HG02588 (cell line): ENCODE results near the gene CCNY.

Source experiments
- ATAC-seq: cut with Tn5 transposase; IDR thresholded peaks from one replicate; pipeline ENCODE4 v1.9.1; 2021; ENCODE audit warnings: mild to moderate bottlenecking, moderate library complexity; ENCODE audit not compliant: unreplicated experiment

Gene CCNY

GRCh38 chr10:35448687-35449662 lies 112.7 kb downstream of the CCNY start:
- ATAC-seq = no peak

- ATAC-seq = no peak
Observed at GRCh38 chr10:35449944-35450343, 113.6 kb downstream of the CCNY start.

DNA sequence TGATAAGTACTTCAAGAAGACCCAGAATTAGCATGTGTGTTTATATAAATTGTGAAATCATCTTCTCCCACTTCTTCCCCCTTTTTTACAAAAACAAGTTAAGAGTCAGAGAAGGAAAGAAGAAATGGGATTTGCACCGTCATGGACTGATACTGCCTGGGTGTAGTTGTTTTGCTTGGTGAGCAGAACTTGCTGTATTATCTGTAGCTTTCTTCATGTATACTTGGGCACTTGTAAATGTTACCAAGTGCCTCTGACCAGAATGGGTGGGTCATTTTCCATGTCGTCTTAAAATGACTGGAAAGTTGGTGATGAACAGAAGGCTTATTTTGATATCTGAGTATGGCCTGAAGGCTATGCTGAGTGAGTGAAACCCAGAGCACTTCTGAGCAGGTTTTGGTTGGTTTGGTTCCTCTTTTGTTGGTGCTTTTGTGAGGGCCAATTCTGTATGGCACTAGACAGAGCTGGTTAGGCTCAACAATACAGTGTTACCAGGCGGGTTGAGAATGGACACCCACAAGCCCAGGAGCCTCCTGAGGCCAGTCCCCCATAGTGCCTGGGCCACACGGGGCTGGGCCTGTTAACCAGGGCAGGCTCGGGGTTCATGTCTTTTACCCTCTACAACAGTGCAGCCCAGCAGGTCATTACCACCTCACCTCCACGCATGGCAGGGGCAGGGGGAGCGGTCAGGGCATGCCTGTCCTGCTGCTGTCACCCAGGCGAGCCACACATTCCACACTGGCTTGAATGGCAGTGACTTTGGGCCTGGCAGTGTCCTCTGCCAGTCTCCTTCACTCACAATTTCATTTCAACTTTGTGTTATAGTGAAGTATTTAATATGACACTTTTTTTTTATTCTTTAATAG lies 115.1 kb downstream of the CCNY start:
- peak; percentile 97 for ATAC-seq

GRCh38 chr10:35452171-35452570 lies 115.9 kb downstream of the CCNY start:
- peak; percentile 33 for ATAC-seq

GRCh38 chr10:35452847-35453246 lies 116.5 kb downstream of the CCNY start:
- ATAC-seq = no peak

DNA sequence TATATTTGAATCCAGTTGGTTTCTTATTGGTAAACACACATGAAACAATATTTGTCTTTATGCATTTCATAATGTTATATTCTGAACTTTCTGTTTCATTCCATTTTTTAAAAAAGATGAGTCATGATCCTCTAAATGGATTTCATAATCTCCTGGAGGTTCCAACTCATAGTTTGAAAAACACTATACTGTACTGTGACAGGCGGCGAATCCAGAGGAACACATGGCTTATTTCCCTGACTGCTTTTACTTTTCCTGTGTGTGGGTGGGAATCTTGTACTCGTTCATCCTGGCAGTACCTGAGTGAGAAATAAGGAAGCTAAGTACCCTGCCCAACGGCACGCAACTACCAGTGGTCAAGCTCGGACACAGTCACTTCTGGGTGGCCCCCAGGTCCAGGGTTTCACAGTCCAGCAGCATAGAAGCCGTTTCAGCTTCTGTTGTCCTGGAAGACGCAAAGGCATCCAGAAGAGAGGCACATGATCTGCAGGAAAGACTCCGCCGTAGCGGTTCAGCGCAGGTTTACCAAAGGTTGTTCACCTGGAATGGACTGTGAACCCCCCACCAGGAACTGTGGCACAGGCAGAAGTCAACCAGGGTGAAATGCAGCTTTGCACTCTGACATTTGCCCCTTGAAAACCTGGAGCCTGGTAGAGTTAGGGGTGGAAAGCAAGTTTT lies 117.7 kb downstream of the CCNY start:
- no peak for ATAC-seq

DNA sequence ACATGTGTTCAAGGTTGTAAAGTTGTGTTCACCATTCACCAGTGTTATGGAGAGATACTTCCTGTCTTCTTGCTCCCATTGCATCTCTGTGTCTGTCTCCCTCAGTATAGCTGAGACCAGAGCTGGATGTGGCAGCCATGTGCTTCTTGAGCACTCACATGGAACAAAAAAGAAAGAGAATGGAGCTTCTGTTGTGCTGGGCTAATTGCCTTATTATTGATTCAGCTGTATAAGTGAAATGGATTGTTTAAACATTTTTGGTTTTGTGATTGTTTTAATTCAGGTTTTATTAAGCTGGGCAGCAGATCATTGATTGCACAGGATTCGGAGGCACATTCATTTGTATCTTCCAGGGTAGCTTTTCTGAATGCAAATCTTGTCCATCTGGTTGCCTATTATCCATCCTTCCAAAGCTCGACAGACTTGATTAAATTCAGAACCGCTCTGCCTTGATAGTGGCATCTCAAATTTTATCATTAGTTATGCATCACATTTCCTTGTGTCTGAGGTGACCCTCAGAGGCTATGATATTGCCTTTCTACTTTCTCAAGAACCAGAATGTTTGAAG lies 119.9 kb downstream of the CCNY start:
- no peak for ATAC-seq

- no peak for ATAC-seq
Observed at GRCh38 chr10:35456784-35457183, 120.5 kb downstream of the CCNY start.

DNA sequence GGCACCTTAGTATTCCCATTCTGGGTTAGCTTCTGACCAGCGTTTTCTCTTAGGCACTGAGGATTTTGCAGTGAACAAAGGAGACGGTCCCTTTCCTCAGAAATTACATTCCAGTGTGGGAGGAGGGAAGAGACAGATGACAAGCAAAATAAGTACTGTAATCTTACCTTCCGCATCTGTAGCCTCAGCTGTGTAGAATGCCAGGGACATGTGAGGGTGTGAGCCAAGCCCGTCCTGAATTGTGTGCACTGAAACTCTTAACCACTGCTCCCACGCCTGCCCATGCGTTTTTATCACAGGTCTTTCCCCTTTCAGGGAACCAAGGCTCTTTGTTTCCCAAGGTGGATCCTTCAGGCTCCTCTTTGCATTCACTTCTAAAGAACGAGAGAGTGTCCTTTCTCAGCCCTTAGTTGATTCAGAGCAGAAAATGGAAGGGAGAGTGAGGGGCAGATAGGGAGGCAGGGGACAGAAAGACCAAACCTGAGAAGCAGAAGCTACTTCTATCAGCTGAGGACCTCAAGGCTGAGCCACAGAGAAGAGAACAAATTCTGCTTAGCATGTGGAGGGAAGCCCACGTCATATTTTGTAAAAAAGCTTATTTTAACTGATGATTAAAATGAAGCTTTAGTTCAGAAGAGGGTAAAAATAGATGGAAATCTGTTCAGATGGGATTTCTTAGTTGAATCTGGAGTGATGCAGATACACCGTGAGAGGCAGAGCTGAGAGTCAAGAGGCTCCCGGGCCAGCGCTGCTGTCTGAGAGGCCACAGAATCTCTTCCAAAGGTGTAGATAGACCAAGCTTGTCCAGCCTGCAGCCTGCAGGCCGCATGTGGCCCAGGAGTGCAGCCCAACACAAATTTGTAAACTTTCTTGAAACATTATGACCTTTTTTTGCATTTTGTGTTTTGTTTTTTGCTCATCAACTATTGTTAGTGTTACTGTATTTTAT lies 122.5 kb downstream of the CCNY start:
- no peak for ATAC-seq

GRCh38 chr10:35459449-35459847 lies 123.1 kb downstream of the CCNY start:
- no peak for ATAC-seq

DNA sequence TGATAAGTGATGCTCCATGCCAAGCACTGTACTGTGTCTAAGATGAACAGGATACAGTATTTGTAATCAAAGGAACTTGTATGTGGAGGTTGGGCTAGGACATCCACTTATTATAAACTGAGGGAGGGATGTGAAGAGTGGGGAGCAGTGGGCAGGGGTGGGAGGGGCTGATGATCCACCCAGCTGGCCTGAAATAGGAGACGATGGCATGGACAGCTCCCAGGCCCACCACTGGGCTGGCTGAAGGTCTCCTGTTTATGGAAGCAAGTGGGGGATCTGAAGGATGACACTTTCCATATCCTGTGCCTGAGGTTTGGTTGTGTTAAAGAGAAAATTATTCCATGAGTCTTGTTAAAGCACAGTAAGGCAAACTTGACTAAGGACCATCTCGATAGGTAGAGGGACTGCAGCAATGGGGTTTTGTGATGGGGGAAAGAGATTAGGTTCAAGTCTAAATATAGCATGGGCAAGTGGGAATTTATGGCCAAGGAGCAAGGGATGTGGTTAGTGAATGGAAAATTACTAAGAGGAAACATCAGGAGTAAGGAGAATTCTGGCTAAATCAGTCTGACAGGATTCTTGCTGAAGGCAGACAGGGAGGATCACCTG lies 124.6 kb downstream of the CCNY start:
- ATAC-seq = no peak

GRCh38 chr10:35462491-35462934 lies 126.2 kb downstream of the CCNY start:
- peak; percentile 94 for ATAC-seq

- no peak for ATAC-seq
Observed at GRCh38 chr10:35463105-35463867, 127.0 kb downstream of the CCNY start.

DNA sequence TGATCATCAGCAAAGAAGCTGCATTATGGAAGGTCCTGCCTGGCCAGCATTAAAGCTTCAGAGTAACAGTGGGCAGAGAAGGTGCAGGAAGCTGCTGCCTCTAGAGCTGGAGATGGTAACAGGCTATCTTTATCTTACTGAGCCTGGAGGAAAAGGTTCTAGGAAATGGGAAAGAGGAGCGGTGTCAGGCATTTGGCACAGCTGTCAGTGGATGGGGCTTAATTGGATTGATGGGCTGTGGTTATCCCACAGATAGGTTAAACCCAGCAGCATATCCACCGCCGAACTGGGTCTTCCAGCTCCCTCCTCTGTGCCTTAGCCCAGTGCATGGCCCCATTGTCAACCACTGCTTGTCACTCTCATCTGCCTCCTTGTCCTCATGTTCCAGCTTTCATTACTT lies 127.6 kb downstream of the CCNY start:
- no peak for ATAC-seq

DNA sequence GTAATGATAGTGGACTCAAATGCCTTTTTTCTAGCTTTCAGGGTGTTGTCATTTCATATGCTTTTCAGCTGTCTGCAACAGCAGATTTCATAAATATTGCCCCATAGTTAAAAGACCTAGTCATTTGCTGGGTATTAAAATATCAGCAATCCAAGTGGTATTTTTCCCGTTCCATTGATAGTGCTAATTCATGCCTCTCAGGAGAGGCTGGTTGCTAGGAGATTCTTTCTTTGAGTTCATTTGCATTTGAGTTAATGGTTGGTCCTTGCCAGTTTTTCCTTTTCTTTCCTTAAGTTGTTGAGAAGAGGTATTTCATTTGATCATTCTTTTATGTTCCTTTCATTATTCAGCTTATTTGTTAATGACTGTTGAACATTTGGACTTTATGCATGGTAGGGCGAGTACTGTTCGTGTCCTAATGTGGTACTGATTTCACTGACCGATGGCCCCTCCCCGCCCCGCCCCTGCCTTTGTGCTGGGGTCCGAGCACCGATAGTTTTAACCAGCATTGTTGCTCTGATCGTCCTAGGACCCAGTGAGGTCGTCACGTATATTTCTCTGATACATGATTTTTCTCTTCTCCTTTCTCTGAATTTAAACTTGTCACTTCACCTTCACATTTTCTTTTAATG lies 128.6 kb downstream of the CCNY start:
- ATAC-seq = no peak

DNA sequence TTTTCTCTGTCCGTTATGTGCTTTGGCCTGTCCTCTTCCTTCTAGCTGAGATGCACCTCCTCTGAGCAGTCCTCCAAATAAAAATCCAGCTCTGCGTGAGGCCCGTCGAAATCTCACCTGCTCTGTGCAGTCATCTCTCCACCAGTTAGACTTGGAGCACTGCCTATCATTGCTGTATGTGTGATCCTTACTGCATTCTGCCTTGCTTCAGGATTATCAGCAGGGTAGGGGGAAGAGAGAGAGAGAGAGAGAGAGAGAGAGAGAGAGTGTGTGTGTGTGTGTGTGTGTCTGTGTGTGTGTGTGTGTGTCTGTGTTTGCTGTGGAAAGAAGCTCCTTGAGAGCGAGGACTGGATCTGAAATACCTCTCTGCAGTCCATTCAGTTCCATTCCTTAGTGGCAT lies 129.4 kb downstream of the CCNY start:
- ATAC-seq = no peak

DNA sequence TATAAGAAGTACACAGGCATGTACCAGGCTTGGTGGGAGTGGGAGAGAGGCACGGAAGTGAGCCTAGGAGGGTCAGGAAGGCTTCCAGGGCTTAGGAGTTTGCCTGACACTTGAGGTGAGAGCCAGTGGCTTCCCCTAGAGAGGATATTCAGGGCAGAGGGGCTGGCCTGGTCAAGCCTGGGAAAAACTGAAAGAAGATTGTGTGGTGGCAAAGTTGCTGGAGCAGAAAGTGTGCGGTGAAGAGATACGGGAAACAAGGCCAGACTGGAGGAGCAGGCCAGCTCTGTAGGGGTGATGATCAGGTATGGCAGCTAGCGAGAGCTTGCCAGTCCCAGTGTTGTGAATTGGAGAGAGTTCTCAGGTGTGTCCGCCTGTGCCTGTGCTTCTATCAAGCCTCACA lies 129.9 kb downstream of the CCNY start:
- ATAC-seq = no peak

DNA sequence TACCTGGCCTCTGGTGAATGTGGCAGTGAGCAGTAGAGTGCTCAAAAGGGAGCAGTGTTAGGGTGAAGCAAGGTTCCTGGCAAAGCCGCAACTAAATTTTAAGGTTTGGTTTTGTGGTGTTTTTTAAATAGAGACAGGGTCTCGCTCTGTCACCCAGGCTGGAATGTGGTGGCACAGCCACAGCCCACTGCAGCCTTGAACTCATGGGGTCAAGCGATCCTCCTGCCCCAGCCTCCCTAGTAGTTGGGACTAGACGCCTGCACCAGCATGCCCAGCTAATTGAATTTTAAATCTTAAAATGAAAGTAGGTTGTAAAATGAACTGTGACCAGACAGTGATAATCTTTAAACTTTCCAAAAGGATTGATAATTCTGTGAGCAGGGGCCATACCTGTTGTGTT lies 130.4 kb downstream of the CCNY start:
- ATAC-seq = no peak
